Neutrophil (primary cell): Measurements from ENCODE around the gene GPC2.

Source experiments
- H3K27ac ChIP-seq: fragments of 200-600 bp; sonication (generic); 2 replicates; pipeline ENCODE4 v1.5.1; 2016; ENCODE audit warnings: mild to moderate bottlenecking, moderate library complexity
- H3K27me3 ChIP-seq: fragments of 200-600 bp; sonication (generic); 2 replicates; pipeline ENCODE4 v1.6.0; 2016; ENCODE audit warnings: mild to moderate bottlenecking
- H3K36me3 ChIP-seq: fragments of 200-600 bp; sonication (generic); 2 replicates; pipeline ENCODE4 v1.5.1; 2017
- H3K4me1 ChIP-seq, 2 experiments: fragments of 200-600 bp in 1 of 2; sonication (generic) in 1 of 2; 1 replicate in 1 of 2; 2 replicates in 1 of 2; pipeline versions ENCODE4 v1.5.1 to v1.6.1; 2013 to 2016; ENCODE audit warnings: low read depth in 1 of 2, low read length in 1 of 2, mild to moderate bottlenecking in 1 of 2, moderate library complexity in 1 of 2; ENCODE audit not compliant: control insufficient read depth in 1 of 2, insufficient read depth in 1 of 2
- H3K4me3 ChIP-seq, 2 experiments: fragments of 200-600 bp in 1 of 2; sonication (generic) in 1 of 2; 1 replicate in 1 of 2; 2 replicates in 1 of 2; pipeline ENCODE4 v1.5.1; 2013 to 2016; ENCODE audit warnings: low read depth in 1 of 2, low read length in 1 of 2, mild to moderate bottlenecking in 1 of 2, moderate library complexity in 1 of 2
- H3K9me3 ChIP-seq: fragments of 200-600 bp; sonication (generic); 2 replicates; pipeline ENCODE4 v1.5.1; 2016
- CTCF ChIP-seq: fragments of 200-600 bp; sonication (generic); IDR thresholded peaks from 2 replicates; pipeline ENCODE4 v1.5.1; 2016; ENCODE audit warnings: antibody characterized with exemption

The GPC2 gene

GRCh38 chr7:100171087-100171681, 6.0 kb downstream of the GPC2 start:
- Histone ChIP-seq H3K27ac (no peak overlapping the region), H3K27me3 (peaks cover 79% of the 10 kb centered on the region), H3K4me3 (peak overlapping the region; percentile 29 to 64), H3K9me3 (no peaks in the 10 kb centered on the region), H3K36me3 (no peaks in the 10 kb centered on the region), H3K4me1 (peaks cover 20 to 36% of the 10 kb centered on the region in 2 experiments)
- TF ChIP-seq CTCF: no peak

- no peaks in the 10 kb centered on the region for H3K9me3 ChIP-seq
- H3K4me3 ChIP-seq: no peak overlapping the region
- H3K4me1 ChIP-seq: peaks cover 20 to 35% of the 10 kb centered on the region in 2 experiments
- H3K27me3 ChIP-seq: peaks cover 86% of the 10 kb centered on the region
- no peaks in the 10 kb centered on the region for H3K36me3 ChIP-seq
- TF ChIP-seq CTCF: no peak
- no peak overlapping the region for H3K27ac ChIP-seq
Observed at GRCh38 chr7:100170101-100170897, 6.9 kb downstream of the GPC2 start.

GRCh38 chr7:100169147-100169850, 7.9 kb downstream of the GPC2 start:
- peaks cover 20 to 35% of the 10 kb centered on the region in 2 experiments for H3K4me1 ChIP-seq

GRCh38 chr7:100167912-100168323, 9.3 kb downstream of the GPC2 start:
- peaks cover 100% of the 10 kb centered on the region for H3K27me3 ChIP-seq
- H3K27ac ChIP-seq: no peak overlapping the region
- peaks cover 20 to 35% of the 10 kb centered on the region in 2 experiments for H3K4me1 ChIP-seq
- no peaks in the 10 kb centered on the region for H3K36me3 ChIP-seq
- peak overlapping the region; percentile 17 to 52 for H3K4me3 ChIP-seq
- no peak for TF ChIP-seq CTCF
- H3K9me3 ChIP-seq: no peaks in the 10 kb centered on the region

More at GRCh38 chr7:100169147-100169850, 7.9 kb downstream of the GPC2 start:
- no peaks in the 10 kb centered on the region for H3K36me3 ChIP-seq
- no peaks in the 10 kb centered on the region for H3K9me3 ChIP-seq
- H3K27me3 ChIP-seq: peaks cover 96% of the 10 kb centered on the region
- H3K27ac ChIP-seq: no peak overlapping the region
- TF ChIP-seq CTCF: no peak
- H3K4me3 ChIP-seq: no peak overlapping the region

- Histone ChIP-seq H3K27ac (no peak overlapping the region), H3K9me3 (no peaks in the 10 kb centered on the region), H3K36me3 (no peaks in the 10 kb centered on the region), H3K4me1 (peaks cover 20 to 35% of the 10 kb centered on the region in 2 experiments), H3K27me3 (peaks cover 98% of the 10 kb centered on the region), H3K4me3 (peak overlapping the region; percentile 17 to 52)
- no peak for TF ChIP-seq CTCF
Observed at GRCh38 chr7:100166970-100167911, 9.9 kb downstream of the GPC2 start.
